PC-3 (cell line): ENCODE results near the gene TDP2.
"Not testable (repeated sequence)": the region's sequence is repeated elsewhere in the genome, so short reads cannot be mapped to it uniquely, and the experiment has no call there.

Experiments
- EZH2 ChIP-seq: fragments of 300-600 bp; sonication (generic); IDR thresholded peaks from one replicate; pipeline ENCODE4 v1.6.1; 2017; ENCODE audit warnings: antibody characterized with exemption, mild to moderate bottlenecking, low read length; ENCODE audit not compliant: unreplicated experiment
- TF ChIP-seq, protein P1 (sequence below): fragments of 300-600 bp; sonication (generic); conservative IDR thresholded peaks from 2 replicates; pipeline ENCODE4 v1.5.1; 2017; ENCODE audit warnings: antibody characterized with exemption, low read depth, mild to moderate bottlenecking, low read length

DNA sequence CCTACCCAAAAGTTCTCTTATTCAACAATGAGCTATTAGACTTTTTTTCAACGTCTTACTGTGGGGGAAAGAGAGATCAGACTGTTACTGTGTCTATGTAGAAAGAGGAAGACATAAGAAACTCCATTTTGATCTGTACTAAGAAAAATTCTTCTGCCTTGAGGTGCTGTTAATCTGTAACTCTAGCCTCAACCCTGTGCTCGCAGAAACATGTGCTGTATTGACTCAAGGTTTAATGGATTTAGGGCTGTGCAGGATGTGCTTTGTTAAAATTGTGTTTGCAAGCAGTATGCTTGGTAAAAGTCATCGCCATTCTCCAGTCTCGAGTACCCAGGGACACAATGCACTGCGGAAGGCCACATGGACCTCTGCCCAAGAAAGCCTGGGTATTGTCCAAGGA, 4.9 kb downstream of the TDP2 start:
- TF ChIP-seq EZH2, result not testable (repeated sequence)
- TF ChIP-seq, protein P1, sequence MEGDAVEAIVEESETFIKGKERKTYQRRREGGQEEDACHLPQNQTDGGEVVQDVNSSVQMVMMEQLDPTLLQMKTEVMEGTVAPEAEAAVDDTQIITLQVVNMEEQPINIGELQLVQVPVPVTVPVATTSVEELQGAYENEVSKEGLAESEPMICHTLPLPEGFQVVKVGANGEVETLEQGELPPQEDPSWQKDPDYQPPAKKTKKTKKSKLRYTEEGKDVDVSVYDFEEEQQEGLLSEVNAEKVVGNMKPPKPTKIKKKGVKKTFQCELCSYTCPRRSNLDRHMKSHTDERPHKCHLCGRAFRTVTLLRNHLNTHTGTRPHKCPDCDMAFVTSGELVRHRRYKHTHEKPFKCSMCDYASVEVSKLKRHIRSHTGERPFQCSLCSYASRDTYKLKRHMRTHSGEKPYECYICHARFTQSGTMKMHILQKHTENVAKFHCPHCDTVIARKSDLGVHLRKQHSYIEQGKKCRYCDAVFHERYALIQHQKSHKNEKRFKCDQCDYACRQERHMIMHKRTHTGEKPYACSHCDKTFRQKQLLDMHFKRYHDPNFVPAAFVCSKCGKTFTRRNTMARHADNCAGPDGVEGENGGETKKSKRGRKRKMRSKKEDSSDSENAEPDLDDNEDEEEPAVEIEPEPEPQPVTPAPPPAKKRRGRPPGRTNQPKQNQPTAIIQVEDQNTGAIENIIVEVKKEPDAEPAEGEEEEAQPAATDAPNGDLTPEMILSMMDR, result not testable (repeated sequence)
